PC-9 (cell line): ENCODE data around the gene CXCL1. TPM values are rescaled to one million over a fixed set of nuclear protein-coding genes. Genes with fewer than 3 reads are reported as not detected.
A peak's percentile ranks its signal among the peaks of the same experiment; 100 is the strongest.

Experiments used
- Bru-seq: library from RNA; stranded (reverse); fragments of 400-500 nt; gene quantifications from one replicate; lab custom pipeline; 2021; lab: Mats Ljungman, UMichigan
- BruChase-seq, 2 experiments: library from RNA; stranded (reverse); fragments of 400-500 nt; gene quantifications; one replicate each; lab custom pipeline; 2021; lab: Mats Ljungman, UMichigan
- BruUV-seq: library from RNA; stranded (reverse); fragments of 400-500 nt; replicated peaks from 2 replicates; lab custom pipeline; 2021; lab: Mats Ljungman, UMichigan
- CTCF ChIA-PET: fragments of 300-600 bp; sonication (Branson Sonifier 250); formaldehyde crosslinking; loops from one replicate; lab custom pipeline; 2022; ENCODE audit warnings: antibody characterized with exemption; lab: Charles Lee
- POLR2A ChIA-PET: fragments of 300-600 bp; sonication (Branson Sonifier 250); formaldehyde crosslinking; loops from one replicate; lab custom pipeline; 2022; ENCODE audit warnings: antibody characterized with exemption; ENCODE audit not compliant: unreplicated experiment; lab: Charles Lee
- DNase-seq, 2 experiments: peaks; one replicate each; pipeline versions ENCODE4 v3.0.0 to v3.0.0-alpha.2; 2015 to 2022; ENCODE audit warnings: mixed read lengths in 1 of 2
- H2AFZ ChIP-seq: fragments of 200-600 bp; sonication (generic); 2 replicates; pipeline ENCODE4 v1.8.1; 2017; ENCODE audit warnings: antibody characterized with exemption
- H3F3A ChIP-seq: fragments of 200-600 bp; sonication (generic); 2 replicates; pipeline ENCODE4 v1.8.1; 2017; ENCODE audit warnings: antibody characterized with exemption, mild to moderate bottlenecking, low read depth; ENCODE audit not compliant: insufficient read depth
- H3K27ac ChIP-seq: fragments of 200-600 bp; sonication (generic); 2 replicates; pipeline ENCODE4 v1.6.1; 2016; ENCODE audit warnings: mixed run types
- H3K27me3 ChIP-seq: fragments of 200-600 bp; sonication (generic); 2 replicates; pipeline ENCODE4 v1.6.1; 2016; ENCODE audit warnings: low read depth, mixed run types; ENCODE audit not compliant: insufficient read depth
- H3K36me3 ChIP-seq: fragments of 200-600 bp; sonication (generic); 2 replicates; pipeline ENCODE4 v1.6.1; 2016; ENCODE audit warnings: low read depth, mixed run types
- H3K4me1 ChIP-seq: fragments of 200-600 bp; sonication (generic); replicated peaks from 2 replicates; pipeline ENCODE4 v1.6.1; 2016; ENCODE audit warnings: mixed run types; ENCODE audit not compliant: insufficient read depth
- H3K4me2 ChIP-seq: fragments of 200-600 bp; sonication (generic); 2 replicates; pipeline ENCODE4 v1.6.1; 2017; ENCODE audit warnings: mixed run types
- H3K4me3 ChIP-seq: fragments of 200-600 bp; sonication (generic); 2 replicates; pipeline ENCODE4 v1.6.1; 2016; ENCODE audit warnings: mixed run types
- H3K79me2 ChIP-seq: fragments of 200-600 bp; sonication (generic); 2 replicates; pipeline ENCODE4 v1.6.1; 2017; ENCODE audit warnings: low read depth, mixed run types
- H3K9me2 ChIP-seq: fragments of 200-600 bp; sonication (generic); 2 replicates; pipeline ENCODE4 v1.8.1; 2017; ENCODE audit warnings: mild to moderate bottlenecking; ENCODE audit not compliant: insufficient read depth
- H3K9me3 ChIP-seq: fragments of 200-600 bp; sonication (generic); 2 replicates; pipeline ENCODE4 v1.8.1; 2016; ENCODE audit warnings: low read depth; ENCODE audit not compliant: insufficient read depth
- H4K20me1 ChIP-seq: fragments of 200-600 bp; sonication (generic); 2 replicates; pipeline ENCODE4 v1.8.1; 2017; ENCODE audit not compliant: insufficient read depth
- EZH2 ChIP-seq: fragments of 200-600 bp; sonication (generic); IDR thresholded peaks from 2 replicates; pipeline ENCODE4 v1.8.0; 2017; ENCODE audit warnings: antibody characterized with exemption, low read depth
- intact Hi-C: fragments of 100-400 bp; cut with micrococcal nuclease; formaldehyde crosslinking; loops from one replicate; pipeline ENCODE4 v1.10.0; 2022; ENCODE audit not compliant: unreplicated experiment
- long read RNA-seq: library from polyadenylated mRNA; stranded (forward); transcript quantifications from one replicate; pipeline ENCODE4 v2.0.0, GENCODE V29; 2022
- total RNA-seq: library from RNA; stranded (reverse); gene quantifications from 2 replicates; pipeline ENCODE4 v1.2.3, GENCODE V29; 2021
- TF ChIP-seq, protein P1 (sequence below): fragments of 200-600 bp; sonication (generic); conservative IDR thresholded peaks from 2 replicates; pipeline ENCODE4 v1.6.1; 2017; ENCODE audit warnings: mixed run types, antibody characterized with exemption, mild to moderate bottlenecking, moderate library complexity

Gene CXCL1
- total RNA-seq: 0.33 TPM in 1 of 2 replicates, not detected in the other
- Bru-seq, nascent RNA: percentile 44 among the genes with signal in this experiment
- percentile 55 among the genes with signal in this experiment for BruChase-seq, experiment 1, labeled RNA remaining after a 2-hour chase
- percentile 59 among the genes with signal in this experiment for BruChase-seq, experiment 2, labeled RNA remaining after a 6-hour chase
- long read RNA-seq: 0 reads

DNA sequence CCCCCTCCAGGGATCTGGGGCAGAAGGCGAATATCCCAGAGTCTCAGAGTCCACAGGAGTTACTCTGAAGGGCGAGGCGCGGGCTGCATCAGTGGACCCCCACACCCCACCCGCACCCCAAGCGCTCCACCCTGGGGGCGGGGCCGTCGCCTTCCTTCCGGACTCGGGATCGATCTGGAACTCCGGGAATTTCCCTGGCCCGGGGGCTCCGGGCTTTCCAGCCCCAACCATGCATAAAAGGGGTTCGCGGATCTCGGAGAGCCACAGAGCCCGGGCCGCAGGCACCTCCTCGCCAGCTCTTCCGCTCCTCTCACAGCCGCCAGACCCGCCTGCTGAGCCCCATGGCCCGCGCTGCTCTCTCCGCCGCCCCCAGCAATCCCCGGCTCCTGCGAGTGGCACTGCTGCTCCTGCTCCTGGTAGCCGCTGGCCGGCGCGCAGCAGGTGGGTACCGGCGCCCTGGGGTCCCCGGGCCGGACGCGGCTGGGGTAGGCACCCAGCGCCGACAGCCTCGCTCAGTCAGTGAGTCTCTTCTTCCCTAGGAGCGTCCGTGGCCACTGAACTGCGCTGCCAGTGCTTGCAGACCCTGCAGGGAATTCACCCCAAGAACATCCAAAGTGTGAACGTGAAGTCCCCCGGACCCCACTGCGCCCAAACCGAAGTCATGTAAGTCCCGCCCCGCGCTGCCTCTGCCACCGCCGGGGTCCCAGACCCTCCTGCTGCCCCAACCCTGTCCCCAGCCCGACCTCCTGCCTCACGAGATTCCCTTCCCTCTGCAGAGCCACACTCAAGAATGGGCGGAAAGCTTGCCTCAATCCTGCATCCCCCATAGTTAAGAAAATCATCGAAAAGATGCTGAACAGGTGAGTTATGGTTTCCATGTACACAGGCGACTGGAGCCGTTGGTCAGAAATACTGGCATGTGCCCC, at the start of gene CXCL1:
Gene CXCL1, plus strand, starts transcription at position 264 of the 926 bp plus-strand sequence. Its CDS starts 78 bp downstream, at position 342.
- H3K9me2 ChIP-seq: no peaks in the 10 kb centered on the region
- DNase-seq: peak in 1 of 2 experiments; percentile 15
- H3K9me3 ChIP-seq: no peaks in the 10 kb centered on the region
- no peaks in the 10 kb centered on the region for H3K27me3 ChIP-seq
- no peaks in the 10 kb centered on the region for H3F3A ChIP-seq
- CTCF ChIA-PET: no interaction called here
- intact Hi-C loops: loop anchor here (5.0 kb wide), 1 partner anchor 527 kb away; no protein-coding TSS in a partner anchor
- TF ChIP-seq, protein P1, sequence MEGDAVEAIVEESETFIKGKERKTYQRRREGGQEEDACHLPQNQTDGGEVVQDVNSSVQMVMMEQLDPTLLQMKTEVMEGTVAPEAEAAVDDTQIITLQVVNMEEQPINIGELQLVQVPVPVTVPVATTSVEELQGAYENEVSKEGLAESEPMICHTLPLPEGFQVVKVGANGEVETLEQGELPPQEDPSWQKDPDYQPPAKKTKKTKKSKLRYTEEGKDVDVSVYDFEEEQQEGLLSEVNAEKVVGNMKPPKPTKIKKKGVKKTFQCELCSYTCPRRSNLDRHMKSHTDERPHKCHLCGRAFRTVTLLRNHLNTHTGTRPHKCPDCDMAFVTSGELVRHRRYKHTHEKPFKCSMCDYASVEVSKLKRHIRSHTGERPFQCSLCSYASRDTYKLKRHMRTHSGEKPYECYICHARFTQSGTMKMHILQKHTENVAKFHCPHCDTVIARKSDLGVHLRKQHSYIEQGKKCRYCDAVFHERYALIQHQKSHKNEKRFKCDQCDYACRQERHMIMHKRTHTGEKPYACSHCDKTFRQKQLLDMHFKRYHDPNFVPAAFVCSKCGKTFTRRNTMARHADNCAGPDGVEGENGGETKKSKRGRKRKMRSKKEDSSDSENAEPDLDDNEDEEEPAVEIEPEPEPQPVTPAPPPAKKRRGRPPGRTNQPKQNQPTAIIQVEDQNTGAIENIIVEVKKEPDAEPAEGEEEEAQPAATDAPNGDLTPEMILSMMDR: no peak
- no peak for TF ChIP-seq EZH2
- peak within 1 kb of the TSS; percentile 82 for H3K4me2 ChIP-seq
- H3K79me2 ChIP-seq: no peaks in the 10 kb centered on the region
- H3K4me3 ChIP-seq: peak within 1 kb of the TSS; percentile 65
- H3K27ac ChIP-seq: no peak within 1 kb of the TSS
- H3K36me3 ChIP-seq: no peaks in the 10 kb centered on the region
- H3K4me1 ChIP-seq: no peaks in the 10 kb centered on the region; the same call in 1 of the 2 replicates
- peak within 1 kb of the TSS; percentile 90 for H2AFZ ChIP-seq
- no peaks in the 10 kb centered on the region for H4K20me1 ChIP-seq
- POLR2A ChIA-PET: no interaction called here
- BruUV-seq: no TSS peak

DNA sequence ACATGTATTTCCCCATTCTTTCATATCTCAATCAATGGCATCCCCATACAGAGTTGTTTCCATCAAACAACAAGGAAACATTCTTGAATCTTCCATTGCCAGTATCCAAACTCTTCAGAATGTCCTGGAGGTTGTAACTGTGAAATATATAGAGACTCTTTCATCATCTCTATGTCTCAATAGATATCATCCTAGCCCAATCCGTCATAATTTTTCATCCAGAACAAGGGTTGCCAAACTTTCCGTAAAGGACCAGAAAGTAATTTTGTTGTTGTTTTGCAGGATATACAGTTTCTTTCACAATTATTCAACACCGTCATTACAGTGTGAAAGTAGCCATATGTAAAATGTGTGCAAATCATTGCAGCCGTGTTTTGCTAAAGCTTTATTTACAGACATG, 47.9 kb upstream of the CXCL1 start:
- no peaks in the 10 kb centered on the region for H3K27me3 ChIP-seq
- H3K9me2 ChIP-seq: no peaks in the 10 kb centered on the region
- TF ChIP-seq, protein P1: no peak
- TF ChIP-seq EZH2: no peak
- H3K36me3 ChIP-seq: no peaks in the 10 kb centered on the region
- H3F3A ChIP-seq: no peaks in the 10 kb centered on the region
- H3K4me2 ChIP-seq: no peak overlapping the region
- CTCF ChIA-PET: interaction anchor here (0.6 kb wide), 1 partner anchor 127 kb away, joined by 14 read pairs; no protein-coding TSS in a partner anchor
- BruUV-seq: no TSS peak
- no peaks in the 10 kb centered on the region for H4K20me1 ChIP-seq
- H2AFZ ChIP-seq: no peak overlapping the region
- H3K9me3 ChIP-seq: no peaks in the 10 kb centered on the region
- no peak for DNase-seq
- no peak overlapping the region for H3K4me3 ChIP-seq
- no peak overlapping the region for H3K27ac ChIP-seq
- intact Hi-C loops: no loop called here
- H3K79me2 ChIP-seq: no peaks in the 10 kb centered on the region
- POLR2A ChIA-PET: no interaction called here
- peaks cover 6% of the 10 kb centered on the region; the same call in 1 of the 2 replicates for H3K4me1 ChIP-seq

GRCh38 chr4:73822389-73822788, 46.8 kb upstream of the CXCL1 start:
- POLR2A ChIA-PET: no interaction called here
- Histone ChIP-seq H3K4me3 (no peak overlapping the region), H3F3A (no peaks in the 10 kb centered on the region), H3K4me1 (no peaks in the 10 kb centered on the region), H3K27me3 (no peaks in the 10 kb centered on the region), H3K9me3 (no peaks in the 10 kb centered on the region), H3K36me3 (no peaks in the 10 kb centered on the region), H4K20me1 (no peaks in the 10 kb centered on the region), H3K9me2 (no peaks in the 10 kb centered on the region), H3K27ac (no peak overlapping the region), H2AFZ (no peak overlapping the region), H3K79me2 (no peaks in the 10 kb centered on the region), H3K4me2 (no peak overlapping the region)
- CTCF ChIA-PET: no interaction called here
- no TSS peak for BruUV-seq
- DNase-seq: no peak
- no peak for TF ChIP-seq EZH2
- intact Hi-C loops: no loop called here
